ENCODE data around the gene RPL22L1.

- TF ChIP-seq EP300 (IDR thresholded peaks at IDR 0.05) = no peak
- no peak for TF ChIP-seq ZFP36 (IDR thresholded peaks at IDR 0.05; ENCODE audit: borderline replicate concordance, partially characterized antibody)
- no peak for TF ChIP-seq RNF2 (IDR thresholded peaks at IDR 0.05; ENCODE audit: borderline replicate concordance, low read depth)
- TF ChIP-seq, protein P1, sequence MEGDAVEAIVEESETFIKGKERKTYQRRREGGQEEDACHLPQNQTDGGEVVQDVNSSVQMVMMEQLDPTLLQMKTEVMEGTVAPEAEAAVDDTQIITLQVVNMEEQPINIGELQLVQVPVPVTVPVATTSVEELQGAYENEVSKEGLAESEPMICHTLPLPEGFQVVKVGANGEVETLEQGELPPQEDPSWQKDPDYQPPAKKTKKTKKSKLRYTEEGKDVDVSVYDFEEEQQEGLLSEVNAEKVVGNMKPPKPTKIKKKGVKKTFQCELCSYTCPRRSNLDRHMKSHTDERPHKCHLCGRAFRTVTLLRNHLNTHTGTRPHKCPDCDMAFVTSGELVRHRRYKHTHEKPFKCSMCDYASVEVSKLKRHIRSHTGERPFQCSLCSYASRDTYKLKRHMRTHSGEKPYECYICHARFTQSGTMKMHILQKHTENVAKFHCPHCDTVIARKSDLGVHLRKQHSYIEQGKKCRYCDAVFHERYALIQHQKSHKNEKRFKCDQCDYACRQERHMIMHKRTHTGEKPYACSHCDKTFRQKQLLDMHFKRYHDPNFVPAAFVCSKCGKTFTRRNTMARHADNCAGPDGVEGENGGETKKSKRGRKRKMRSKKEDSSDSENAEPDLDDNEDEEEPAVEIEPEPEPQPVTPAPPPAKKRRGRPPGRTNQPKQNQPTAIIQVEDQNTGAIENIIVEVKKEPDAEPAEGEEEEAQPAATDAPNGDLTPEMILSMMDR (IDR thresholded peaks at IDR 0.05) = no peak
- no peak for TF ChIP-seq RCOR1 (IDR thresholded peaks at IDR 0.05; ENCODE audit: low read depth, low read length)
- TF ChIP-seq, protein P2, sequence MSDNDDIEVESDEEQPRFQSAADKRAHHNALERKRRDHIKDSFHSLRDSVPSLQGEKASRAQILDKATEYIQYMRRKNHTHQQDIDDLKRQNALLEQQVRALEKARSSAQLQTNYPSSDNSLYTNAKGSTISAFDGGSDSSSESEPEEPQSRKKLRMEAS (IDR thresholded peaks at IDR 0.05) = no peak
- TF ChIP-seq, protein P3, sequence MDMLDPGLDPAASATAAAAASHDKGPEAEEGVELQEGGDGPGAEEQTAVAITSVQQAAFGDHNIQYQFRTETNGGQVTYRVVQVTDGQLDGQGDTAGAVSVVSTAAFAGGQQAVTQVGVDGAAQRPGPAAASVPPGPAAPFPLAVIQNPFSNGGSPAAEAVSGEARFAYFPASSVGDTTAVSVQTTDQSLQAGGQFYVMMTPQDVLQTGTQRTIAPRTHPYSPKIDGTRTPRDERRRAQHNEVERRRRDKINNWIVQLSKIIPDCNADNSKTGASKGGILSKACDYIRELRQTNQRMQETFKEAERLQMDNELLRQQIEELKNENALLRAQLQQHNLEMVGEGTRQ (IDR thresholded peaks at IDR 0.05) = no peak
- no peak for TF ChIP-seq TP53 (CRISPR knock-in tag; IDR thresholded peaks at IDR 0.05)
- no peak for TF ChIP-seq TFCP2L1 (CRISPR knock-in tag; IDR thresholded peaks at IDR 0.05)
- TF ChIP-seq POLR2A (IDR thresholded peaks at IDR 0.05; ENCODE audit: low read length) = no peak
Observed at GRCh38 chr3:170905862-170906261, 35.9 kb upstream of the RPL22L1 start.

Data from A549 (cell line).